T-cell (primary cell): ENCODE measurements around the gene BCL11B. TPM values are rescaled to one million over a fixed set of nuclear protein-coding genes. Genes with fewer than 3 reads are reported as not detected.

Source experiments
- ATAC-seq, 4 experiments: fragments of 200-7000 bp in 3 of 4; fragments of 150-1000 bp in 1 of 4; cut with Tn5 transposase; replicated peaks in 1 of 4; 1 replicate in 3 of 4; 2 replicates in 1 of 4; pipeline ENCODE4 v1.10.0; 2021; ENCODE audit warnings: moderate library complexity in 3 of 4, mild to moderate bottlenecking in 2 of 4, moderate number of reproducible peaks in 1 of 4
- CTCF ChIA-PET, 2 donors: fragments of 300-600 bp; sonication (Branson Sonifier 250); formaldehyde crosslinking; loops; one replicate each; lab custom pipeline; 2022; ENCODE audit warnings: antibody characterized with exemption in 2 of 2; lab: Charles Lee
- POLR2A ChIA-PET, 2 donors: fragments of 300-600 bp; sonication (Branson Sonifier 250); formaldehyde crosslinking; loops; one replicate each; lab custom pipeline; 2022; ENCODE audit warnings: antibody characterized with exemption in 2 of 2; lab: Charles Lee
- DNase-seq, 35 experiments: peaks; one replicate each; pipeline versions ENCODE4 v3.0.0 to v3.0.0-alpha.2; 2013 to 2023
- H3K27ac ChIP-seq: one replicate; pipeline ENCODE4 v1.5.1; 2013; ENCODE audit warnings: low read length
- H3K27me3 ChIP-seq, 2 experiments: replicated peaks in 1 of 2; 1 replicate in 1 of 2; 2 replicates in 1 of 2; pipeline versions ENCODE4 v1.6.1 to v1.7.0; 2013; ENCODE audit warnings: low read length in 1 of 2, mixed read lengths in 1 of 2; ENCODE audit not compliant: control insufficient read depth in 2 of 2, insufficient read depth in 2 of 2; ENCODE audit errors: extremely low read depth in 1 of 2
- H3K36me3 ChIP-seq, 2 donors: 1 replicate in 1 of 2; 2 replicates in 1 of 2; pipeline versions ENCODE4 v1.6.1 to v1.7.0; 2013; ENCODE audit warnings: low read length in 1 of 2; ENCODE audit not compliant: control insufficient read depth in 2 of 2, insufficient read depth in 1 of 2; ENCODE audit errors: extremely low read depth in 1 of 2
- H3K4me1 ChIP-seq, 2 experiments: 1 replicate in 1 of 2; 2 replicates in 1 of 2; pipeline versions ENCODE4 v1.6.1 to v1.7.0; 2013; ENCODE audit warnings: low read length in 2 of 2, mixed read lengths in 1 of 2; ENCODE audit not compliant: insufficient read depth in 2 of 2, control insufficient read depth in 1 of 2; ENCODE audit errors: extremely low read depth in 1 of 2
- H3K4me3 ChIP-seq, 2 donors: 1 replicate in 1 of 2; 2 replicates in 1 of 2; pipeline versions ENCODE4 v1.5.1 to v1.7.0; 2013; ENCODE audit warnings: mild to moderate bottlenecking in 2 of 2, low read length in 1 of 2, moderate library complexity in 1 of 2; ENCODE audit not compliant: control insufficient read depth in 1 of 2; ENCODE audit errors: extremely low read depth in 1 of 2
- H3K9me3 ChIP-seq: 2 replicates; pipeline ENCODE4 v1.7.0; 2013
- H3K27ac Mint-ChIP-seq, 2 donors: one replicate each; pipeline ENCODE4 v1.8.0; 2020 to 2021; ENCODE audit warnings: mild to moderate bottlenecking in 2 of 2, mixed read lengths in 2 of 2
- H3K27me3 Mint-ChIP-seq, 2 donors: one replicate each; pipeline ENCODE4 v1.8.0; 2021 to 2022; ENCODE audit warnings: mixed read lengths in 2 of 2
- H3K36me3 Mint-ChIP-seq: one replicate; pipeline ENCODE4 v1.8.0; 2021; ENCODE audit warnings: mixed read lengths
- H3K4me1 Mint-ChIP-seq, 3 donors: one replicate each; pipeline ENCODE4 v1.8.0; 2020 to 2022; ENCODE audit warnings: mixed read lengths in 3 of 3, mild to moderate bottlenecking in 1 of 3
- H3K4me3 Mint-ChIP-seq, 3 donors: one replicate each; pipeline ENCODE4 v1.8.0; 2020 to 2022; ENCODE audit warnings: mild to moderate bottlenecking in 3 of 3, mixed read lengths in 3 of 3, moderate library complexity in 3 of 3
- H3K9me3 Mint-ChIP-seq, 3 donors: one replicate each; pipeline ENCODE4 v1.8.0; 2020 to 2022; ENCODE audit warnings: mixed read lengths in 3 of 3
- WGBS: methylation state at CpG from one replicate; pipeline ENCODE4 v1.1.5; 2013; ENCODE audit warnings: missing lambda C conversion rate; ENCODE audit not compliant: insufficient coverage; 5-methylcytosine and 5-hydroxymethylcytosine counted together
- total RNA-seq, 35 experiments: library from RNA in 6 of 35; stranded (reverse) in 6 of 35; fragments of 120-200 nt in 1 of 35; gene quantifications; one replicate each; pipeline versions ENCODE4 v1.2.1 to v1.2.4 and lab custom pipeline; 2013 to 2026

BCL11B gene
- total RNA-seq, 5 donors from 2014 or later (not counting 1 experiment from before 2014, with no cell fraction given), result 181 to 240 (median 196) TPM

GRCh38 chr14:99148131-99148530 lies 123.9 kb downstream of the BCL11B start:
- no peak overlapping the region for H3K27ac Mint-ChIP-seq
- H3K9me3 Mint-ChIP-seq, result no peaks in the 10 kb centered on the region
- POLR2A ChIA-PET, result no interaction called here
- no peaks in the 10 kb centered on the region for H3K27me3 Mint-ChIP-seq
- Histone ChIP-seq H3K27ac (no peak overlapping the region), H3K27me3 (no peaks in the 10 kb centered on the region), H3K36me3 (no peaks in the 10 kb centered on the region), H3K9me3 (no peaks in the 10 kb centered on the region), H3K4me3 (no peak overlapping the region), H3K4me1 (no peaks in the 10 kb centered on the region)
- CTCF ChIA-PET, result interaction anchor here in 1 of 2 donors (0.6 kb wide), 1 partner anchor 26 kb away, joined by 3 read pairs; no protein-coding TSS in a partner anchor
- 91% methylated on average over 7 of the region's 8 CpGs for WGBS
- H3K4me1 Mint-ChIP-seq, result peaks cover 0 to 4% (median 3%) of the 10 kb centered on the region in 3 donors
- no peaks in the 10 kb centered on the region for H3K36me3 Mint-ChIP-seq
- DNase-seq, result no peak
- no peak overlapping the region for H3K4me3 Mint-ChIP-seq
- ATAC-seq, result no peak

GRCh38 chr14:99147366-99147740 lies 124.6 kb downstream of the BCL11B start:
- POLR2A ChIA-PET, result no interaction called here
- no peak for DNase-seq
- Histone ChIP-seq H3K36me3 (no peaks in the 10 kb centered on the region), H3K27ac (no peak overlapping the region), H3K27me3 (no peaks in the 10 kb centered on the region), H3K4me1 (no peaks in the 10 kb centered on the region), H3K4me3 (no peak overlapping the region), H3K9me3 (no peaks in the 10 kb centered on the region)
- Mint-ChIP-seq H3K27ac (no peak overlapping the region), H3K36me3 (no peaks in the 10 kb centered on the region), H3K4me3 (no peak overlapping the region), H3K27me3 (no peaks in the 10 kb centered on the region), H3K9me3 (no peaks in the 10 kb centered on the region), H3K4me1 (peaks cover 0 to 4% (median 3%) of the 10 kb centered on the region in 3 donors)
- 89% methylated on average over 4 of the region's 5 CpGs for whole genome bisulfite sequencing
- no peak for ATAC-seq
- CTCF ChIA-PET, result no interaction called here

DNA sequence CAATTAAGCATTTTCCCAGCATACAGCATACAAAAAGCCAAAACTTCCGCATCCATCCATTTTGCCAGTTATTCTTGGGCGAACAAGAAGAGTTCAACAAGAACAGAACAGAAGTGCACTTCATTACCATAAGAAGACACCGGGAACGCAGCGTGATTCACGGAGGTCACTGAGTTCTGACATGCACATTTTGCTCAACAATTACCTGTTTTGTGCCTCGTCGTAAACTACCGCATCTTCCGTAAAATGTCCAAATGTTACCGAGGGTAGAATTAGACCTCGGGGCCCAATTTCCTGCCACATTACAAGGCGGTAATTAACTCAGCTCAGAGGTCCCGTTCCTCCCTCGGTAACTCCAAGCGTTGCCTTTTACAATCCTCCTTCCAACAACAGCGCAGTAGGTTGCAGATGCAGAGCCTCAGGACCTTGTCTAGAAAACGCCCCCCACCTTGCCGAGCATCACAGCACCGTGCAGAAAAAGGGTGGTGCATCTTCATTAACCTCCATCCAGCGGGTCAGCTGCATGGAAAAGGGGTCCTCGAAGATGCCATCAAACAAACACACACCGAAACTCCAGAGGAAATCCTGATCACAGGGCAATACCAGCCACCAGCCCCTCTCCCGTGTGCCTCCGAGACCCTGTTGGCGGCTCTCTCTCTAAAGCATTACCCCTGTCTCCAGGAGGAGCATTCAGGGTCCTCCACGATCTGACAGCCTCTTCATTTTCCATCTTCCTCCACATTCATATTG lies 125.2 kb downstream of the BCL11B start:
- CTCF ChIA-PET, result no interaction called here
- Mint-ChIP-seq H3K4me3 (no peak overlapping the region), H3K27ac (no peak overlapping the region), H3K9me3 (no peaks in the 10 kb centered on the region), H3K27me3 (no peaks in the 10 kb centered on the region), H3K4me1 (peaks cover 0 to 4% (median 3%) of the 10 kb centered on the region in 3 donors), H3K36me3 (no peaks in the 10 kb centered on the region)
- no peaks in the 10 kb centered on the region for H3K4me1 ChIP-seq
- no peak overlapping the region for H3K27ac ChIP-seq
- WGBS, result 85% methylated on average over 27 of the region's 27 CpGs
- ATAC-seq (no peak), DNase-seq (no peak)
- H3K27me3 ChIP-seq, result no peaks in the 10 kb centered on the region
- no peaks in the 10 kb centered on the region for H3K36me3 ChIP-seq
- POLR2A ChIA-PET, result no interaction called here
- no peak overlapping the region for H3K4me3 ChIP-seq
- no peaks in the 10 kb centered on the region for H3K9me3 ChIP-seq

GRCh38 chr14:99145307-99145706 lies 126.7 kb downstream of the BCL11B start:
- Mint-ChIP-seq H3K27me3 (no peaks in the 10 kb centered on the region), H3K9me3 (no peaks in the 10 kb centered on the region), H3K4me3 (no peak overlapping the region), H3K27ac (no peak overlapping the region), H3K4me1 (peaks cover 0 to 4% (median 3%) of the 10 kb centered on the region in 3 donors), H3K36me3 (peaks cover 3% of the 10 kb centered on the region)
- H3K27ac ChIP-seq, result no peak overlapping the region
- CTCF ChIA-PET, result no interaction called here
- POLR2A ChIA-PET, result no interaction called here
- H3K4me3 ChIP-seq, result no peak overlapping the region
- DNase-seq (no peak), ATAC-seq (no peak)
- no peaks in the 10 kb centered on the region for H3K9me3 ChIP-seq
- 100% methylated on average over 2 of the region's 4 CpGs for WGBS
- H3K27me3 ChIP-seq, result no peaks in the 10 kb centered on the region
- H3K4me1 ChIP-seq, result no peaks in the 10 kb centered on the region
- no peaks in the 10 kb centered on the region for H3K36me3 ChIP-seq

DNA sequence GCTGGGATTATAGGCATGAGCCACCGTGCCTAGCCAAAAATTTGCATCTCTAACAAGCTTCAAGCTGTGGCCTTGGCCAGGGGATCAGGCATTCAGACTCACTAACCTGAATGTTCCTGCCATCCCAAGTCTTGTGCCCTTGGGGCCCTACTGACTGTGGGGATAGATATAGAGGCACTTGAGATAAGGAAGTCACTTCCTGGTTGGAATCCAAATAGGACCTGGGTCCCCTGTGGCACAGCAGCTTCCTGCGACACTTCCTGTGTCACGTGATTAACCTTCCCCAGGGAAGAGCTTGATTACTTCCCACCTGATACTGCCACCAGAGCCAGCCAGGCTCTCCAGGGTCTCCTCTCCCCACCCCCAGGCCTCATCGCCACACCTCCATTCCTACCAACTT lies 128.2 kb downstream of the BCL11B start:
- no peaks in the 10 kb centered on the region for H3K9me3 ChIP-seq
- ATAC-seq (no peak), DNase-seq (no peak)
- peaks cover 0 to under 1% of the 10 kb centered on the region in 2 experiments for H3K4me1 ChIP-seq
- H3K9me3 Mint-ChIP-seq, result no peaks in the 10 kb centered on the region
- H3K27me3 Mint-ChIP-seq, result no peaks in the 10 kb centered on the region
- no peaks in the 10 kb centered on the region for H3K27me3 ChIP-seq
- CTCF ChIA-PET, result no interaction called here
- no peaks in the 10 kb centered on the region for H3K36me3 ChIP-seq
- peaks cover 3% of the 10 kb centered on the region for H3K36me3 Mint-ChIP-seq
- no peak overlapping the region for H3K27ac Mint-ChIP-seq
- no peak overlapping the region for H3K4me3 Mint-ChIP-seq
- H3K27ac ChIP-seq, result no peak overlapping the region
- H3K4me3 ChIP-seq, result no peak overlapping the region
- 78% methylated on average over 3 of the region's 4 CpGs for WGBS
- POLR2A ChIA-PET, result interaction anchor here in 1 of 2 donors (0.7 kb wide), 1 partner anchor 899 kb away, joined by 6 read pairs; no protein-coding TSS in a partner anchor
- peaks cover 4 to 9% (median 7%) of the 10 kb centered on the region in 3 donors for H3K4me1 Mint-ChIP-seq

DNA sequence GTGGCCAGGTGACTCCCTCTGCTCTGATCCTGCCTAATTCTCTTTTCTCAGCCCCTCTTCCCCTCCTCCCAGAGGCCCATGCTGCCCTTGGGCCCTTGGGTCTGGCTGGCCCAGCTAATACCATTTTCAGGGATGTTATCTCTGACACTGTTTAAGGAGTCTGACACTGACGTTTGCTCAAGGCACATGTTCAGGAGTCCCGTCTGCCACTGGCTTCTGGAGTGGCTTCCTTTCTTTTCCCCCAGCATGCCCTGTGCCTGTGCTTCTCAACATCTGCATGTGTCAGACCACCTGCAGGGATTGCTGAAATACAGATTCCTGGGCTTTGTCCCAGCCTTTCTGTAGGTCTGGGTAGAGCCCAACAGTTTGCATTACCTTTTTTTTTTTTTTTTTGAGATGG lies 128.9 kb downstream of the BCL11B start:
- CTCF ChIA-PET, result interaction anchor here in 1 of 2 donors (0.5 kb wide), 1 partner anchor 29 kb away, joined by 3 read pairs; no protein-coding TSS in a partner anchor
- H3K27me3 Mint-ChIP-seq, result no peaks in the 10 kb centered on the region
- H3K36me3 Mint-ChIP-seq, result peaks cover 3% of the 10 kb centered on the region
- no peaks in the 10 kb centered on the region for H3K9me3 Mint-ChIP-seq
- Histone ChIP-seq H3K36me3 (no peaks in the 10 kb centered on the region), H3K4me1 (peaks cover 0 to 7% of the 10 kb centered on the region in 2 experiments), H3K27me3 (no peaks in the 10 kb centered on the region), H3K9me3 (no peaks in the 10 kb centered on the region), H3K27ac (no peak overlapping the region), H3K4me3 (no peak overlapping the region)
- POLR2A ChIA-PET, result interaction anchor here in 1 of 2 donors (0.7 kb wide), 1 partner anchor 899 kb away, joined by 6 read pairs; no protein-coding TSS in a partner anchor
- DNase-seq (no peak), ATAC-seq (no peak)
- no peak overlapping the region for H3K4me3 Mint-ChIP-seq
- H3K4me1 Mint-ChIP-seq, result peaks cover 8 to 15% (median 11%) of the 10 kb centered on the region in 3 donors
- WGBS, result 76% methylated on average over 2 of the region's 2 CpGs
- no peak overlapping the region for H3K27ac Mint-ChIP-seq
